ENCODE measurements around the gene PCDHB16.

The PCDHB16 gene

GRCh38 chr5:141234109-141234667 is 52.0 kb downstream of the PCDHB16 start:
- no peak for DNase-seq

Measured in fibroblast of upper back skin (primary cell).